Measurements from ENCODE around the gene NGEF.
"Not testable (repeated sequence)": the region's sequence is repeated elsewhere in the genome, so short reads cannot be mapped to it uniquely, and the experiment has no call there.

The NGEF gene

DNA sequence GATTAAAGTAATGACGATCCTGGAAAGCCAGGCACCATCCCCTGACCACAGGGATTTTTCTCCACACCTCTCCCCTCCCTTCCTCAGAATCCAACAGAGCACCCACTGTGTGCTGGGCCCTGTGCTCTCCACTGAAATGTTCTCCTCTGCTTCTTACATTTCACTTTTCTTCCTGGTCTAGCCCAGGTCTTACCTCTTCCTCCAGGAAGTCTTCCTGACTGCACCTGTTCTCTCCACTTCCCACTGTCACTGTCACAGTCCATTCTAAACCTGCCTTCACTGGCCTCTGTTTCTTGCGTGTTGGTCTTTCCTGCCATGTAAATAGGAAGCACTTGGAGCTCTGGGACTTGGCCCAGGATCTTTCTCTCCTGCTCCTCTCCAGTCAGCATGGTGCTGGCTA is 7.4 kb upstream of the NGEF start:
- no peak for DNase-seq

DNA sequence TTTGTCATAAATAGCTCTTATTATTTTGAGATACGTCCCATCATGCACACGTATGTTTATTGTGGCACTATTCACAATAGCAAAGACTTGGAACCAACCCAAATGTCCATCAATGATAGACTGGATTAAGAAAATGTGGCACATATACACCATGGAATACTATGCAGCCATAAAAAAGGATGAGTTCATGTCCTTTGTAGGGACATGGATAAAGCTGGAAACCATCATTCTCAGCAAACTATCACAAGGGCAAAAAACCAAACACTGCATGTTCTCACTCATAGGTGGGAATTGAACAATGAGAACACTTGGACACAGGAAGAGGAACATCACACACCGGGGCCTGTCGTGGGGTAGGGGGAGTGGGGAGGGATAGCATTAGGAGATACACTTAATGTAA is 6.6 kb upstream of the NGEF start:
- not testable (repeated sequence) for DNase-seq

DNA sequence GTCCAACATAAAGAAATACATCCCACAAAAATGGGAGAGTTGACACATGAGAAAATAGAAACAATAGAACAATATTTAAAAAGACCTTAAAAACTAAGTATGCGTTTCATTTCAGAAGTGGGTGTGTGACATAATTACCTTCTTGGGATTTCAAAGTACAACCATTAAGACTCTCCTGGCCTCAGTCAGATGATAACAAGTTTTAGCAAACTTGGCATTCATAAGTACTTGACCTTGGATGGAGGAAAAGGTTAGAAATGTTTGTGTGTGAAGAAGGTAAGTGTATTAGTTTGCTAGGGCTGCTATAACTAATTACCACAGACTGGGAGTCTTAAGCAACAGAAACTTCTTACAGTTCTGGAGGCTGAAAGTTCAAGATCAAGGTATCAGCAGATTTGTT is 4.9 kb upstream of the NGEF start:
- DNase-seq = no peak

DNA sequence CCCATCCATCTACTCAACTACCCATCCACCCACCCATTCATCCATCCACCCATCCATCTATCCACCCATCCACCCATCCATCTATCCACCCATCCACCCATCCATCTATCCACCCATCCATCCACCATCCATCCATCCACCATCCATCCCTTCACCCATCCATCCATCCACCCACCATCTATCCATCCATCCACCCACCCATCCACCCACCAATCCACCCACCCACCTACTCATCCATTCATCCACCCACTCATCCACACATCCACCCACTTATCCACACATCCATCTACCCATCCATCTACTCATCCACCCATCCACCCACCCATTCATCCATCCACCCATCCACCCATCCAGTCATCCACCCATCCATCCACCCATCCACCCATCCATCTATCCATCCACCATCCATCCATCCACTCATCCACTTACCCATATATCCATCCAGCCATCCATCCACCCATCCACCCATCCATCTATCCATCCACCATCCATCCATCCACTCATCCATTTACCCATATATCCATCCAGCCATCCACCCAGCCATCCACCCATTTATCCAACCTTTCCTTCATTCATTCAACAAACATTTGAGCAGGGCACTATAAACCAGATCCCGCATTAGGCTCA is 2.1 kb upstream of the NGEF start:
- no peak for DNase-seq

DNA sequence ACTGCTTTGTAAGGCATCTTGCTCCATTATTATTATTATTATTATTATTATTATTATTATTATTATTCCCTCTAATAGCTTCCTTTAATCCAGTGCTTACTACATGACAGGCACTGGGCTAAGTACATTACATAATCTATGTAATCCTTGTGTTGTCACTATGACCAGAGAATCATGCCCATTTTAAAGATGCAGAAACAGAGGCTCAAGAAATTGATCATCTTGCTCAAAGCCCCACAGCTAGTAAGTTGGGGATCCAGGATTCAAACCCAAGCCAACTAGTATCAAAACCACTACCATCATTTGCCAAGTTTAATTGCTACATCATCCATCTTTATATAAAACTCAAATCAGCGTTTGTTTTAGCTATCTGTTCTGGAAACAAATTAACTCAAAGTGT is 594 bp upstream of the NGEF start:
- DNase-seq = no peak

DNA sequence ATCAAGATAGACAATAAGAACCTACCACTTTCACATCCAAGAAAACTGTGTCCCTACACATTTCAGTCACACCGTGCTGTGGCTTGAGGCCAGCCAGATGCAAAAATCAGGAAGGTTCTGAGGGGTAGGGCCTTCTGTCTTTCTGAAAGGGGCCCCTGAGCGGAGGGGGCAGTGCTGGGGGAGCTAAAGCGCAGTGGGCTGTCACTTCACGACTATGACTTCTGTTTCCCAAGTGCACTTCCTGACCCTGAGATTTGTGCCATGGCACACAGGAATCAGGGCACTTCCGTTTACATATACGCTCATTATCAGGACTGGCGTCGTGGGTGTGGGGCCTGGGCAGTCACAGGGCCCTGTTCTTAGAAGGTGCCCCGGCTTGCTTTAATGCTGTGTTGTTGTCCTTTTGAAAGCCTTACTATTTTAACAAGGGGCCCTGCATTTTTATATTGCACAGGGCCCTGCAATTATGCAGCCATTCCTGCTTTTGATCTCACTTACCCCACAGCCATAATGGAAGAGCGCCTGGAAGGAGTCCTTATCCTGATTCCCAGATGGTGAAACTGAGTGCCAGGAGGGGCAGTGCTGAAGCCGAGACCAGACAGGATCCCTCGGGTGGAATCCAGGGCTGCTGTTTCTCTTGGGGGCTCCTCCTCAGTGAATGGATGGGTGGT is 620 bp downstream of the NGEF start:
- DNase-seq = no peak

DNA sequence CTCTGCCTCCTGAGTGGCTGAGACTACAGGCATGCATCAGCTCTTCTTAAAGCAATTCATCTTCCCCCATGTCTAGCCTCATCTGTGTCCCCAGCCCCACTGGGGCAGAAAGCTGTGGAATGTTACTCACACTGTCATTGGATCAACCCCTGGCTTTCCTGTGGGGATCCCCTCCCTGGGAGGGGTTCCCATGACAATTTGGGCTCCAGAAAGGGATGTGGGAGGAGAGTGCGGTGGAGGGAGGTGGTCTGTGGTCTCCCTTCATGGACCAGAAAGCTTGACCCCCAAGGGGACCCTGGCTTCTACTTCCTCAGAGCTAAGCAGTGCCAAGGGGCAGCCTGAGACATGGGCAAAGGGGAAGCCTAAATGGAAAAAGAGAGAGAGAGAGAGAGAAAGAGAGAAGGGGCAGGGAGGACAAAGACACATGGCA is 1.3 kb downstream of the NGEF start:
- no peak for DNase-seq

DNA sequence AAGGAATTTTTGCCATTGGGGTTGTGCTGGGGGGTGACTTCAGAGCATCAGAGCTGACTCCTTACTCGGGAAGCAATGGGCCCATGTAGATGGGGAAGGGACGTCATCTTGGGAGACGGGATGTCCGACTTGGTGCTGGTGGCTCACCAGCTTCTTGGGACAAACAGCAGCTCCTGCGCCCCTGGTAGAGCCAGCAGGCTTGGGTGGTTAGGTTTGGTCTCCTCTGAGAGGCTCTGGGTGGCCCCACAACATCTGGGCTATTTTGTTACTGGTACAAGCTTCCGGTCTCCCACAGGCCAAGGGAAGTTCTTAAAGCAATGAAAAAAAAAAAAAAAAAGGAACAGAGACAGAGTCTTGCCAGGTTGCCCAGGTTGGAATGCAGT is 1.8 kb downstream of the NGEF start:
- DNase-seq = no peak

DNA sequence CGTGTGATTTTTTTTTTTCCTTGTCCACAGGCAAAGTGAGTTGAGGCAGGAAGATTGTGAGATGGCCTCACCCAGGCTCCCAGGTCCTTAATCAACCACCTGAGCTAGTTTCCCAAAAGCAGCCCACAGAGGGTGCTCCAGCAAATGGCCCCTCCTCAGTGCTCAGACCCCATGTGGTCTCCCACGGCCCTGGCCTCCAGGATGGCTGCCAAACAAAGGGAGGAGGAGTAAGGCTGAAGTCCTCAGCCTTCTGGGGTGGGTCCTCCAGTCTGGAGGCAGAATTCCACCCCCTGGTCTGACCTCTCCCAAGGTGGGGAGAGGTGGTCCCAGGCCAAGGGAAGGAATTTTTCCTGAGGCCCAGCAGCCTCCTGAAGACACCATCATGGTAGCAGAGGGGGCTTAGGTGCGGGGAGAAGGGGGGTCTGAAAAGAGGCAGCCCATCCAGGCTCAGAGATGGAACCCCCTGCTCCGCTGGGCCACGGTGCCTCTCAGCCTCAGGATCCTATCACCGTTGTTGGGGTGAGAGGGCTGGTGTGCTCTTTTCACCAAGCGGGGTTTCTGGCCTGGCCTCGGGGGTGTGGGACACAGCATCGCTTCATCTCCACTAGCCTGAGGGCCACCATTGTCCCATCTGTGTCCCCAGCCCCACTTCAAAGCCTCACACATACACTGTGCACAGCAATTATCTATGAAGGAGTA is 2.3 kb downstream of the NGEF start:
- DNase-seq = no peak

DNA sequence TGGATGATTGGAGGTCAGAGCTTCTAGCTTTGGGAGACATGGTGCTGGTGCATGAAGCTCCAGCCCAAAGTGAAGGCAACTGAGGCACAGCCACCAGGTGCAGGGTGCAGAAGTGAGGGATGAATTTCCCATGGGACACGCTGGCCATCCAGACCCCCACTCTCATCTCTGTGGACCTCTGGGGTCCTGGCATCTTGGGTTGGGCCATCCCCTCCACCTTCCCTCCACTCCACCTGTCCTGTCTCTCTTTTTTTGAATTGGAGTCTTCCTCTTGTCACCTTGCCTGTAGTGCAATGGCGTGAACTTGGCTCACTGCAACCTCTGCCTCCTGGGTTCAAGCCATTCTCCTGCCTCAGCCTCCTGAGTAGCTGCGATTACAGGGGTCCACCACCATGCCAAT is 3.4 kb downstream of the NGEF start:
- DNase-seq = no peak

DNA sequence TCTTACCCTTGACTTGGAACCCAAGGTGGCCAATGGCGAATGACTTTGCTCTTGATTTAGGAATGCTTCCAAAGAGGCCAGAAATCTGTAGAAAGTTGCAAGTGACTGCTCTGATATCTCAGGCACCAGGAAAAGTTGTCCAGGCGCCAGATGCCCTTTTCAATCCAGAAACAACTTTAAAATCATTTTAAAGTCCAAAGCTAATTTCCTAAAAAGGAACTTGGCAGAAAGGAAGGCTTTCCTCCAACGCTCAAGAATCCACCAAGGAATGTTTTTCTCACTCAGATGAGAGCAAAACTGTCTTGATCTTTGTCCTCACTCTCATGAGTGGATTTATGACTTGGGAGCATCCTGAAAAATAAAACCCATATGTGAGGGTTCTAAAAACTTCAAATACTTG is 5.3 kb downstream of the NGEF start:
- no peak for DNase-seq

DNA sequence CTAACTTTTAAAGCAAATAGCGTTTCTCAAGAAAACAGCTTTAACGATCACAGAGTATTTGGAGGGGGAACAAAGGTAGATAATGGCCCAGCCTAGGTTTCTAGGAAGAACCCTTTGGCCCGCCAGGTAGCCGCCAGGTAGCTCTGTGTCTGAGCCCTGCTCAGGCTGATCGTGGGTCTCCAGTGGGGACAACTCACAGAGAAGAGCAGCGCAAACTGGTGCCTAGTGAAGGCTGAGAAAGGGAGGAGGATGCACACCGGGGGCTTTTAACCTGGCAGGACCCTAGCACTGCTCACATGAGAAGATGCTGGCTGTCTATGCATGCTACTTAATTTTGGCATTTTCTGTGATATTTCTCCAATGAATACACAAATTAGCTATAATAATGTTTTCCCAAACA is 5.8 kb downstream of the NGEF start:
- DNase-seq = no peak

DNA sequence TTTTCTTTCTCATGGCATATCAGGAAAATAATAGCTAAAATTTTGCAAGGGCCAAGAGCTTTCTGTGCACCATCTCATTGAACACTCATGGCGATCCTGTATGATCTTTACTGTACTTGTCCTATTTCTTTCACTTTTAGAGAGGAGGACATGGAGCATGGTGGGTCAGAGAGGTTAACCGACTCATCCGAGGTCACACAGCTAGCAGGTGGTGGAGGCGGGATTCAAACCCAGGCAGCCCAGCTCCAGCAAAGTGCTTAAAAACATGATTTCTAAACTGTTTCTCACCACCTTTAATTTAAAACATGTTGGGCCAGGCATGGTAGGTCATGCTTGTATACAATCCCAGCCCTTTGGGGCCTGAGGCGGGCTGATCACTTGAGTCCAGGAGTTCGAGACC is 6.4 kb downstream of the NGEF start:
- DNase-seq = no peak

DNA sequence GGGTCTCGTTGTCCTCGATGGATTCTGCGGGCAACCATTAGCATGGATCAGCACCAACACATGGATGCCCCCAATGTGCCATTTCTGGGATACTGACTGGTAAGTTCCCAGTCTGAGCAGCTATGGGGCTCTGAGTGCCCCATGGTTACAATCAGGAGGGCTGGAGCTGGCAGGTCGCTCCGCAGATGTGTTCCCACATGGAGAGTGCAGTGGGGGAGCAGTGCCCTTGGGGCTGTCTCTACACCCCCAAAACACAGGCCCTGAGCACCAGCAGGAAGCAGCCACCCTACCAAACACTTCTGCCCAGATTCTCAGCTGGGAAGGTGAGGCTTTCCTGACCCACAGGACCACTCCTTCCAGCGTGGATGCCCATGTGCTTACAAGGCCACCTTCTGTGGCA is 8.0 kb downstream of the NGEF start:
- DNase-seq = no peak

DNA sequence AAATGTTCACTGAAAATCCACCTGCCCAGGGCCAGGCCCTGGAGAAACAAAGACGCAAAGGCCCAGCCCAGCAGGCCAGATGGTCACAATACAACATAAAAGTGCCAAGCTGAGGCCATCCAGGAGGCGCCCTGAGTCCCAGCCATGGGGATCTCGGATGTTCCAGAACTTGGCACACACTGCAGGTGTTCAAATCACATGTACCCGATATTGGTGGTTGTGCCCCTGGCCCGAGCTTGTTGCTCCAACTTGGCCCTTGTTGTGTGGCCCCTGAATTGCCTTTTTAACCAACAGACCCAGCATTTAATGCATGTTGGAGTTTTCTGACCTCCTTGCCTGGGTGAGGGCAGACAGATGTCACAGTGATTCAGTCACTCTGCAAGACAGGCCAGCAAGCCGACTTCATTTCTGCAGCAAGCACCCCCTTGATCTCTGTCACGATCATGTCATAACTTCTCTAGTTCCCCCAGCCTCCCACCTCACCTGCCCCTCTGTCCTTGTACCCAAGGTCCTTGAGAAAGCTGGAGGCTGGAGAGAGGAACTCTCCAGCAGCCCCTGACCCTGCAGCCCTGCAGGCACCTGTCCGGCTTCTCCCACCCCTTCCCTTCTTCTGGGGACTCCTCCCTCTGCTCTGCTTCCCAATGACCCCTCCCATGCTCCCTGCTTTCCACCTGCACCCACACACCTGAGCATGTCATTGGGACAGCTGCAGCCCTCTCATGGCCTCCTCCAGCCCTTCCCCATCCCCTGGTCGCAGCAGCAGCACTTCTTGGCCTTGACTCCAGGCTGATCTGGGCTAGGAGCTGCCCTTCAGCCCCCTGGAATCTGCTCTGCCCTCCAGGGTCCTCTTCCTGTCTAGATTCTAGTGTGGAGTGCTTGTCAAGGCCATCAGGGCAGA is 9.1 kb downstream of the NGEF start:
- DNase-seq = no peak

DNA sequence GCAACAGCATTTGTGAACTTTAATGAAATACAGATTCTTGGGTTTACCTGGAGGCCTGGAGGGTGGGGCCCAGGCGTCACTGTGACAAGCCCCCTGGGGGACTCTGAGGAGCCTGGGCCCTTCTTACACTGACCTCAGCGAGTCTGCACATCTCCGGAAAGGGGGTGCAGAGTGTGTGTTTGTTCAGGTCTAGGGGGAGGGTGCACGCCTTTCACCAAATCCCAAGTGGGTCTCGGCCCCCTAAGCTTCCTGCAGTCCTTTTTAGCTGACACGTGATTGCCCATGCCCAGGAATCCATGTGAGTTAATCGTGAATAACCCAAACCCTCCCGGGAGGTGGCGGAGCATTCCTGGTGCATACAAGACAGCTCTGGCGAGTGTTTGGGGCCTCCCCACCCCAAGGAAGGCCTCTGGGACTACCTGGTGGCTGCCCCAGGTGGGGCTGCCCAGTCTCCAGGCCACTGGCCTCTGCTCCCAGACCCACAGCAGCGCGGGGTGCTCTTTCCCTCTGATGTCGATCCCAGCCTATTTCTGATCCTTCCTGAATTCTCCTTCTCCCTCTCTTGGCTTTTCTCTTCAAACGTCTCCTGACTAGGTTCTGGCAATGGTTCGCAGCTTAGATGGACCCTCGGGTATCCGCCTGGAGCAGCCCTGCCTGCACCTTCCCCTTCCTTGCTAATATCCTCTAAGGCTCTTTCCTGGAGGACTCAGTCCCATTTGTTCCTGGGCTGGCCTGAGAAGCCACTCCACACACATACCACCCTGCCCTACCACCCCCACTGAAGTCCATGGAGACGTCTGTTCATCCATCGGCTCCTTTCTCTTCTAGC is 10.0 kb downstream of the NGEF start:
- DNase-seq = no peak

DNA sequence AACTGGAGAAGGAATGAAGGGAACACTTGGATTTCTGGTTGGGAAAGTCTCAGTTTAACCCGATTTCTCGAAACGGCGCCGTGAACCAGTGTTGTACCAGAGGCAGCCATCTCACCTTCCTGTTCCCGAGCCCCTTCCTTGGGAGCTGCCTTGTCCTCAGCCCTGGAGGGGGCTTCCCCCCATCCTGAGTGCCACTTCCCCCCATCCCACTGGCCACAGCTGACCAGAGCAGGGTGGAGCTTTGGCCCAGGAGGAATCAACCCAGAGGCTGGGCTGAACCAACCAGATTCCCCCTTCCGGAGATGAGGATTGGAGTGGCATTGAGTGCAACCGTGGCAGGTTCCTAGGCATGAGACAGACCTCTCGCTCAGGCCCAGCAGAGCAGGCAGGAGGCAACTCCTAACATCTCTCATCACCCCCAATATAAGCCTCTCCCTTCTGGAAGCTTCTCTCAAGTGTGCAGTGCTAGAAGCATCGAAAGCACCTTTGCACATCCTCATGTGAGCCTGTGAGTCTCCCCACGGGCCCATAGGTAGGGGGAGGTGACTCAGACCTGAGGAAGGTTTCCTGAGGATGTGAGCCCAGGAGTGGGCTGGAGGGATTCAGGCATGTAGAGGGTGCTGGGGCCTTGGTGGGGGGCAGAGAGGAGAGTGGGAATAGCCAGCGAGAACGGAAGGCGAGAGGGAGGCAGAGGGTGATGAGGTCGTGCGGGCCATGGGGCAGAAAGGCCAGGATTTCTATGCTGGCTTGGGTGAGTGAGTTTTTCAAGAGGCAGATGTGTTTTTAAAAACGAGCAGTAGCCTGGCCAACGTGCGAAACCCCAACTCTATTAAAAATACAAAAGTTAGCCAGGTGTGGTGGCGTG is 11.9 kb downstream of the NGEF start:
- DNase-seq = no peak

DNA sequence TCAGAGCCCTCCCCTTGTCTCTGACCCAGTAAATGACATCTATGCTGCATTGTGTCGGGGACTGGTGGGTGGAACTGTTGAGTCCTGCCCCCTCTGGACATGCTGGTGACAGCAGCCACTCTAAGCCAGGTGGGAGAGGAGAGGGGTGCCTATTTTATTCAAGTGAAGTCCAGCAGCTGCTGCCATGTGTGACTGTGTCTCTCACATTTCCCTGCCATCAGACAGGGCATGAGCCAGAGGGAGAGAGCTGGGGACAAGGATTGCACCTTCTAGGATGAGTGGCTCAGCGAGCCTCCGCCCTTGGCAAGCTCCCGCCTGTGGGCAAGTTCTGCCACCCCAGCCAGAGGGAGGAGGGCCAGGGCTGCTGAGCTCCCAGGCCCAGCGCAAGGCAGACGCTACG is 13.7 kb downstream of the NGEF start:
- no peak for DNase-seq

DNA sequence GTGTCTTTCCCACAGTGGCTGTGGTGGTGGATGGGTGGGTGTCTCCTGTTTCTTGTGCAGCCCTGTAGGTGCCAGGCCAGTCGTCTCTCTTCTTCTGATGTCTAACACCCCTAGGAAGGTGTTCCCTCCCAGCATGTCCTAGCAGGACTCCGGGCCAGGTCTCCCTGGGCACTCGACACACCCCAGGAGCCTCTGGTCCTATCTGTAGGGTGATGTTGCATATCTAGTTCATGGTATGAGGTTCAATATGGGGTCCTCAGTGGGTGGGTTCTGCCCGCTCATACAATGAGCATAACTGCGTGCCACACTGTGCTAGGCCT is 14.4 kb downstream of the NGEF start:
- no peak for DNase-seq

DNA sequence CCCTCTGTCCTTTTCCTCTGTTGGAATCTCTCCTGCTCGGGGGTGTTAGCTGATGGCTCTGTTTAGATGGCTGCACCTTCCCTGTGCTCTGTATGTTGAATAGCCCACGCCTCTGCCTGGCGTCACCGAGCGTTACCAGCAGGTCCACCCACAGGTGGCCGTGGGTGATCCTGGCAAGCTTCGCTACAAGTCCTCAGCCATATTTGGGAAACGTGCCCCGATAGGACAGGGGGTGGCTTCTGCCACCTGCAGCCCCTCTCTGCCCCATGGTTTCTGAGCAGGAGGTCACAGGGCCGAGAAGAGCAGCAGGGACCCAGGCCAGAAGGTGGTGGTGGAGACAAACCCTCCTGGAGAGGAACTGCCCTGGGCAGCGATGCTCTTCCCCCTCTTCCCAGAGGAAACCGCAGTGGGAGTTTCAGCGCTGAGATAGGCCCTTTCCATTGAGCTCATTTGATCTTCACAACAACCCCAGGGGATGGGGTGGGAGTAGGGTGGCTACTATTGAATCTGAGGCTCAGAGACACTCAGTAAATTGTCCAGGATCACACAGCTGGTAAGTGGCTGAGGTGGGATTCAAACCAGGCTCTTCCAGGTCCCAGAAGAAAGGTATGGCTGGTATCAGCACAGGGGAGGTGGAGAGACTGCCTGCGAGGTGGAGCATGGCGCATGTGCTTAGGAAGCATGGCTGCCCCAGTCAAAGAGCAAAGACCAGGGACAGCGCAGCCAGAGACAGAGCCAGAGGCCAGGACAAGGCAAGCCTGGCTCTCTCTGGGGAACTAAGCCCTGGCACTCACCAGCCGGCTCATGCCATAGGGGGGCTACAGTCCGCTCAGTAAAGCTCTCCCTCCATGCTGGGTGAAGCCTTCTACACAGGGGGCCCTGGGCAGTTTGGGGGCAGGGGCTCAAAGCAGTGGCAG is 15.0 kb downstream of the NGEF start:
- DNase-seq = no peak

DNA sequence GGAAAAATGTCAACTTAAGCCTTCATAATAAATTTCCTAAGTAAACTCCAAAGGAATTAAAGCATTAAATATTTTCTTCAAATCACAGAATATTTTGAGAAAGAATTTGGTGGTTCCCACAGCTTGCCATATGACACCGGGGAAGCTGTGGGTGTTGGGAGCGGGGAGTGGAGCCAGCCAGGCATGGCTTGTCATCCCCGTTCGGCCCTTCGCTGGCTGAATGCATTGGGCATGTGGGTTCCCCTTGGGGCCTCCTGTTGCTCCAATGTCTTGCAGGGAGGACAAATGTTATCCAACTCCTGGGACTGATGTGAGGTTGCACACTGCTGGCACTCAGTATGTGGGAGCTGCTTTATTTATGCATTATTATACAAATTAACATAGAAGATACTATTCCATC is 18.6 kb downstream of the NGEF start:
- no peak for DNase-seq
